Breast epithelium (tissue), 4 donors: ENCODE data around the gene PNLIPRP2. TPM values are rescaled to one million over a fixed set of nuclear protein-coding genes. Genes with fewer than 3 reads are reported as not detected.

Experiments
- DNase-seq, 2 donors: peaks; one replicate each; pipeline ENCODE4 v3.0.0-alpha.2; 2019; ENCODE audit warnings: low spot score in 2 of 2
- H3K27ac ChIP-seq, 2 donors: fragments of 200-600 bp; sonication (generic) in 1 of 2; one replicate each; pipeline ENCODE4 v1.5.1; 2016 to 2019; ENCODE audit warnings: mild to moderate bottlenecking in 1 of 2
- H3K27me3 ChIP-seq, 2 donors: fragments of 200-600 bp; sonication (generic) in 1 of 2; one replicate each; pipeline versions ENCODE4 v1.5.1 to v1.6.0; 2017 to 2019; ENCODE audit warnings: control low read depth in 1 of 2, mild to moderate bottlenecking in 1 of 2
- H3K36me3 ChIP-seq: fragments of 200-600 bp; one replicate; pipeline ENCODE4 v1.5.1; 2019
- H3K4me1 ChIP-seq, 2 donors: fragments of 200-600 bp; sonication (generic); one replicate each; pipeline ENCODE4 v1.5.1; 2016 to 2019; ENCODE audit warnings: control low read depth in 1 of 2
- H3K4me3 ChIP-seq, 3 donors: fragments of 200-600 bp; sonication (generic); 1 replicate in 2 of 3; 2 replicates in 1 of 3; pipeline ENCODE4 v1.5.1; 2016 to 2019; ENCODE audit warnings: mild to moderate bottlenecking in 3 of 3, moderate library complexity in 2 of 3
- H3K9me3 ChIP-seq, 2 donors: fragments of 200-600 bp; sonication (generic) in 1 of 2; one replicate each; pipeline ENCODE4 v1.5.1; 2016 to 2019; ENCODE audit warnings: control low read depth in 1 of 2
- CTCF ChIP-seq, 3 donors: fragments of 450-650 bp; IDR thresholded peaks; one replicate each; pipeline ENCODE4 v1.5.1; 2016 to 2017; ENCODE audit warnings: antibody characterized with exemption in 3 of 3, mild to moderate bottlenecking in 3 of 3, moderate library complexity in 3 of 3
- POLR2A ChIP-seq: fragments of 450-650 bp; IDR thresholded peaks from one replicate; pipeline ENCODE4 v1.6.1; 2016; ENCODE audit warnings: antibody characterized with exemption, mild to moderate bottlenecking, moderate library complexity
- POLR2AphosphoS5 ChIP-seq, 3 donors: sonication (generic); formaldehyde crosslinking; IDR thresholded peaks; one replicate each; pipeline ENCODE4 v1.6.1; 2017; ENCODE audit warnings: antibody characterized with exemption in 3 of 3
- intact Hi-C: fragments of 100-400 bp; cut with DNase I; formaldehyde crosslinking; loops from one replicate; pipeline ENCODE4 v1.15.1; 2023; ENCODE audit warnings: low total_unique reads
- total RNA-seq, 3 donors: library from RNA; depleted of rRNA; stranded (reverse); fragments of >200 nt; gene quantifications; one replicate each; pipeline ENCODE4 v1.1.0, GENCODE V29; 2016

PNLIPRP2 gene
- total RNA-seq, 3 donors from 2014 or later, result not detected

GRCh38 chr10:116590590-116591444, 29.9 kb upstream of the PNLIPRP2 start, which contains the start of gene PNLIPRP1:
Gene PNLIPRP1 (plus strand): TSS chr10:116590959. CDS start chr10:116591130, 171 bp downstream.
- Histone ChIP-seq H3K27me3 (no peaks in the 10 kb centered on the region), H3K9me3 (no peaks in the 10 kb centered on the region), H3K4me1 (no peaks in the 10 kb centered on the region), H3K27ac (no peak within 1 kb of the TSS), H3K36me3 (no peaks in the 10 kb centered on the region), H3K4me3 (no peak within 1 kb of the TSS)
- no peak for DNase-seq
- no peak for TF ChIP-seq POLR2AphosphoS5 (IDR thresholded peaks at IDR 0.05)
- TF ChIP-seq POLR2A, result no peak
- no peak for TF ChIP-seq CTCF (IDR thresholded peaks at IDR 0.05)
- intact Hi-C loops, result no loop called here

GRCh38 chr10:116593139-116593740, 27.5 kb upstream of the PNLIPRP2 start:
- Histone ChIP-seq H3K4me3 (no peak overlapping the region), H3K4me1 (no peaks in the 10 kb centered on the region), H3K9me3 (no peaks in the 10 kb centered on the region), H3K36me3 (no peaks in the 10 kb centered on the region), H3K27ac (no peak overlapping the region), H3K27me3 (no peaks in the 10 kb centered on the region)
- no peak for DNase-seq
- TF ChIP-seq POLR2A (no peak), CTCF (IDR thresholded peaks at IDR 0.05) (no peak), POLR2AphosphoS5 (IDR thresholded peaks at IDR 0.05) (no peak)
- intact Hi-C loops, result no loop called here

GRCh38 chr10:116594525-116595035, 26.2 kb upstream of the PNLIPRP2 start:
- Histone ChIP-seq H3K4me3 (no peak overlapping the region), H3K36me3 (no peaks in the 10 kb centered on the region), H3K9me3 (no peaks in the 10 kb centered on the region), H3K27me3 (peaks cover 0 to 2% of the 10 kb centered on the region in 2 donors), H3K4me1 (no peaks in the 10 kb centered on the region), H3K27ac (no peak overlapping the region)
- TF ChIP-seq POLR2A, result no peak
- no peak for TF ChIP-seq POLR2AphosphoS5 (IDR thresholded peaks at IDR 0.05)
- no peak for TF ChIP-seq CTCF (IDR thresholded peaks at IDR 0.05)
- DNase-seq, result no peak
- intact Hi-C loops, result no loop called here

GRCh38 chr10:116596062-116596461, 24.7 kb upstream of the PNLIPRP2 start:
- Histone ChIP-seq H3K27ac (no peak overlapping the region), H3K36me3 (no peaks in the 10 kb centered on the region), H3K4me3 (no peak overlapping the region), H3K9me3 (no peaks in the 10 kb centered on the region), H3K4me1 (no peaks in the 10 kb centered on the region), H3K27me3 (peaks cover 0 to 3% of the 10 kb centered on the region in 2 donors)
- DNase-seq, result no peak
- intact Hi-C loops, result no loop called here
- TF ChIP-seq POLR2AphosphoS5 (IDR thresholded peaks at IDR 0.05), result no peak
- no peak for TF ChIP-seq POLR2A
- no peak for TF ChIP-seq CTCF (IDR thresholded peaks at IDR 0.05)

- Histone ChIP-seq H3K4me3 (no peak overlapping the region), H3K27ac (no peak overlapping the region), H3K9me3 (no peaks in the 10 kb centered on the region), H3K27me3 (peaks cover 0 to 3% of the 10 kb centered on the region in 2 donors), H3K4me1 (no peaks in the 10 kb centered on the region), H3K36me3 (no peaks in the 10 kb centered on the region)
- intact Hi-C loops, result no loop called here
- TF ChIP-seq POLR2A, result no peak
- no peak for TF ChIP-seq POLR2AphosphoS5 (IDR thresholded peaks at IDR 0.05)
- TF ChIP-seq CTCF (IDR thresholded peaks at IDR 0.05), result no peak
- no peak for DNase-seq
Observed at GRCh38 chr10:116597543-116597942, 23.2 kb upstream of the PNLIPRP2 start.
